Stimulated activated CD4-positive, alpha-beta T cell treated with anti-CD3 and anti-CD28 coated beads, Interleukin-12 subunit alpha, Interleukin-12 subunit beta, amount 100 ng/mL, for 4 hours (primary cell): ENCODE data around the gene MAPK6.
"Not testable (repeated sequence)": the region's sequence is repeated elsewhere in the genome, so short reads cannot be mapped to it uniquely, and the experiment has no call there.

ENCODE experiments used
- DNase-seq: peaks from one replicate; pipeline ENCODE4 v3.0.0-alpha.2; 2020

The MAPK6 gene

GRCh38 chr15:52018693-52019393 lies at the start of gene MAPK6:
Gene MAPK6 (plus strand): TSS chr15:52019219. CDS start chr15:52046461, 27,242 bp downstream.
- peak; percentile 95 for DNase-seq

- DNase-seq = no peak
These were observed 49.3 kb upstream of the MAPK6 start for GRCh38 chr15:51969728-51970127.

- no peak for DNase-seq
These were observed 48.7 kb upstream of the MAPK6 start for GRCh38 chr15:51970132-51970817.

- DNase-seq = no peak
These were observed 48.0 kb upstream of the MAPK6 start for GRCh38 chr15:51971032-51971374.

- peak; percentile 73 for DNase-seq
These were observed 47.5 kb upstream of the MAPK6 start, which contains the start of gene LEO1 for GRCh38 chr15:51971375-51972133. Gene LEO1 (minus strand): TSS chr15:51971778. CDS start chr15:51971745, 33 bp downstream.

- no peak for DNase-seq
These were observed 45.8 kb upstream of the MAPK6 start for GRCh38 chr15:51973220-51973619.

GRCh38 chr15:51973775-51974174 lies 45.2 kb upstream of the MAPK6 start:
- DNase-seq = no peak

- DNase-seq = peak; percentile 25
These were observed 36.8 kb upstream of the MAPK6 start for GRCh38 chr15:51982013-51982769.

GRCh38 chr15:51982770-51983103 lies 36.3 kb upstream of the MAPK6 start:
- no peak for DNase-seq

GRCh38 chr15:51991141-51991540 lies 27.9 kb upstream of the MAPK6 start:
- no peak for DNase-seq

GRCh38 chr15:51992953-51993352 lies 26.1 kb upstream of the MAPK6 start:
- DNase-seq = no peak

GRCh38 chr15:52002351-52002750 lies 16.7 kb upstream of the MAPK6 start:
- no peak for DNase-seq

- not testable (repeated sequence) for DNase-seq
These were observed 15.9 kb upstream of the MAPK6 start for GRCh38 chr15:52003089-52003488.

- DNase-seq = no peak
These were observed 15.3 kb upstream of the MAPK6 start for GRCh38 chr15:52003710-52004109.

- no peak for DNase-seq
These were observed 14.2 kb upstream of the MAPK6 start for GRCh38 chr15:52004806-52005205.

GRCh38 chr15:52005748-52006701 lies 13.0 kb upstream of the MAPK6 start:
- no peak for DNase-seq

- no peak for DNase-seq
These were observed 12.2 kb upstream of the MAPK6 start for GRCh38 chr15:52006702-52007340.

GRCh38 chr15:52008359-52008697 lies 10.7 kb upstream of the MAPK6 start:
- no peak for DNase-seq

GRCh38 chr15:52008698-52009434 lies 10.2 kb upstream of the MAPK6 start:
- no peak for DNase-seq
